ENCODE data around the gene CNTROB.

DNA sequence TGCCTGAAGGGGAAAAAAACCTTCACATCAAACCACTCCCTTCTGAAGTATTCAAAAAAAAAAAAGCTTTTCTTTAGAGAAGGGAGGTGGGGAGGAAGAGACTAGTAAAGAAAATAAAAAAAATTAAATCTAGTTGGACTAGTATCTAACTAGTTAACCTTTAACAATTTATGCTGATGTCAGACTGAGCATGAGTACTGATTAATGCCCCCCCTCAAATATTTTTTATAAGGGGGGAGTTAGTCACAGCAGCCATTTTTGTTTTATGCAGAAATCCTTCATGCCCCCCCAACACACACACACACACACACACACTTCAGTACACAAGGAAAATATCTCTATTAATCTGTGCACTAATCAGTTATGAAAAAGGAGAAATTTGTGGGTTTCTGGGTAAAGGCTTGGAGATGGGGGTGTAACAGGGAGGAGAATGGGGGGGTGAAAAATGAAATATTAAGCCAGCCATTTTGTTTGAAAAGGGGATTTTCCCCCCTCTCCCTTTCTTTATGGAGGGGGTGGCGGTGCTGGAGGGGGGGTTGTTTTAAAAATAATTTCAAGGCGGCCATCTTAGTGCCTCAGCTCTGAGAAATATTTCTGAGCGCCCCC, 48.1 kb upstream of the CNTROB start:
- TF ChIP-seq, protein P1, sequence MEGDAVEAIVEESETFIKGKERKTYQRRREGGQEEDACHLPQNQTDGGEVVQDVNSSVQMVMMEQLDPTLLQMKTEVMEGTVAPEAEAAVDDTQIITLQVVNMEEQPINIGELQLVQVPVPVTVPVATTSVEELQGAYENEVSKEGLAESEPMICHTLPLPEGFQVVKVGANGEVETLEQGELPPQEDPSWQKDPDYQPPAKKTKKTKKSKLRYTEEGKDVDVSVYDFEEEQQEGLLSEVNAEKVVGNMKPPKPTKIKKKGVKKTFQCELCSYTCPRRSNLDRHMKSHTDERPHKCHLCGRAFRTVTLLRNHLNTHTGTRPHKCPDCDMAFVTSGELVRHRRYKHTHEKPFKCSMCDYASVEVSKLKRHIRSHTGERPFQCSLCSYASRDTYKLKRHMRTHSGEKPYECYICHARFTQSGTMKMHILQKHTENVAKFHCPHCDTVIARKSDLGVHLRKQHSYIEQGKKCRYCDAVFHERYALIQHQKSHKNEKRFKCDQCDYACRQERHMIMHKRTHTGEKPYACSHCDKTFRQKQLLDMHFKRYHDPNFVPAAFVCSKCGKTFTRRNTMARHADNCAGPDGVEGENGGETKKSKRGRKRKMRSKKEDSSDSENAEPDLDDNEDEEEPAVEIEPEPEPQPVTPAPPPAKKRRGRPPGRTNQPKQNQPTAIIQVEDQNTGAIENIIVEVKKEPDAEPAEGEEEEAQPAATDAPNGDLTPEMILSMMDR (IDR thresholded peaks at IDR 0.05), result no peak
- TF ChIP-seq POLR2A (IDR thresholded peaks at IDR 0.05), result no peak

Measured in breast epithelium (tissue), 3 donors.